ENCODE results near the gene SMIM10L2A.
"Not testable (repeated sequence)": the region's sequence is repeated elsewhere in the genome, so short reads cannot be mapped to it uniquely, and the experiment has no call there.

The SMIM10L2A gene

DNA sequence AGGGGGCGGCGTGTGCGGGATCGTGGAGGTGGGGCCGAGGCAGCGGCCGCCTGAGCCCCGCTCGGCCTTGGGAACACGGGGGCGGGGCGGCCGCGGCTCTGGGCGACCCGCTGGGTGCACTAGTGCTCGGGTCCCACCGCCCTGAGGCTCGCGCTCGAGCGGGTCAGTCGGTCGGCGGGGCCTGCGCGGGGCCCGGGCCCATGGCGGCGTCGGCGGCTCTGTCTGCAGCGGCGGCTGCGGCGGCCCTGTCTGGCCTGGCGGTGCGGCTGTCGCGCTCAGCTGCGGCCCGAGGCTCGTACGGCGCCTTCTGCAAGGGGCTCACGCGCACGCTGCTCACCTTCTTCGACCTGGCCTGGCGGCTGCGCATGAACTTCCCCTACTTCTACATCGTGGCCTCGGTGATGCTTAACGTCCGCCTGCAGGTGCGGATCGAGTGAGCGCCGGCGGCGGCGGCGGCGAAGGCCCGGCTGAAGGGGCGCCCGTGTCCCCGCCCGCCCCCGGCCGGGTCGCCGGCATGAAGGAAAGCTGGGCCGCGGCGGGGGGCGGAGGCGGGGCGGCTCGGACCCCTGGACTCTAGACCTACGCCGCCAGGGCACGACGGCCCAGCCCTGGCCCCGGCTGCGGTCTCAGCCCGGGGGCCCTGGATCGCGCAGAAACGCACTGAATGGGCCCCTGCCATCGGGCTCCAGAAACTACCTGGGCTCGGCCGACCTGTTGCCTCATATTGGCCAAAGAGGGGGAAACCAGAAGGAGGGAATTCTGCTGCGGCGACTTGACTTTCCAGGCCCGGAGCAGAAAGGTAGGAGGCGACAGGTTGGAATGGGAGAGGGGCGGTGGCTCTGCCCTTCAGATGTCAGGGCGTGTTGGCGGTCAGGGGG lies at the start of gene SMIM10L2A:
TSS of gene SMIM10L2A (plus strand) at position 13 of the 878 bp plus-strand sequence. CDS start at position 201, 188 bp downstream.
- no peak for DNase-seq

DNA sequence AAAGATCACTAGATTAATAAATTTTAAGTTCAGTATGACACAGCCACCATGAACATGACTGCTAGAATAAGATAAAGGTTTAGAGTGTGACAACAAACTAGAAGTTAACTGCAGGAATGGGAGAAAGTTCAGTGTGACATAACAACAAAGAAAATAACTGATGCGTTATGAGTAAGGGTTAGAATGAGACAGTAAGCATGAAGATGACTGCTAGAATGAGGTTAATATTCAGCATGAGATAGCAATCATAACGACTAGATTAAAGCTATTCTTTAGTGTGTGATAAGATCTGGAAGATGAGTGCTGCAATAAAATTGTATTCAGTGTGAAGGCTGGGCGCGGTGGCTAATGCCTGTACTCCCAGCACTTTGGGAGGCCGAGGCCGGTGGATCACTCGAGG lies 48.4 kb upstream of the SMIM10L2A start:
- no peak for DNase-seq

DNA sequence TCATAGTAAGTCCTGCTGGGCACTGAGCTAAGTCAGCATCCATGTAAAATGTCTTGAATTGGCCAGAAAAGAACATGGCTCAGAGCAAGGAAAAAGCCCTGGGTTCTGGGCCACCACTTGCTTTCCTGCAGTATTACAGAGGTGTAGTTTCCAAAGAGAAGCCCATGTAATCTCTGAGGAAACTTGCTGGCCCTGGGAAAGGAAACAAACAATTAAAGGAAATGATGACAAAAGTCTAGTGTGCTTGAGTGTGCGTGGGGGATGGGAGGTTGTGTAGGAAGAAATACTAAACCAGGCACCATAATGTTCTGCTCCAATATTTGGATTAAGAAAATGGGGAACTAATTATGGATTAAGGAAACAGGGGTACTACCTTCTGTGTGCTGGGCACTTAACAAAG lies 39.5 kb upstream of the SMIM10L2A start:
- peak; percentile 2 for DNase-seq

DNA sequence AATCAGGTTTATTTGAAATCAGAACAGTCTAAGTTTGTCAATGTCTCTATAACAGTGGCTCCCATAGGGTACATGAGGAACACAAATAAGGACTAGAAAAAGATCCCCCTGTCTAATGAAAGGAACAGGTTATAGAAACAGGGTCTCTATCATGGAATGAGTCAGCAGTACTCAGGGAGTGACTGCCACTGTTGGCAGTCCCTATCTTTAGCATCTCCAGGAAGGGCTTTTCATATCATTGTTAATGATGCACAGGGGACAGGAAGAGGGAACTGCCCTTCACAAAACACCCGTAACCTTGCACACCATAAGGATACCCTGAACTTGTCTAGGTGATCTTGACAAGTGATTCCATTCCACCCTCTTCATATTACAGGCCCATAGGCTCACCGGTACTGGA lies 38.5 kb upstream of the SMIM10L2A start:
- no peak for DNase-seq

GRCh38 chrX:135384161-135384836 lies 37.4 kb upstream of the SMIM10L2A start:
- no peak for DNase-seq

- DNase-seq = no peak
Observed at GRCh38 chrX:135388841-135389240, 32.9 kb upstream of the SMIM10L2A start.

- no peak for DNase-seq
Observed at GRCh38 chrX:135389243-135389642, 32.5 kb upstream of the SMIM10L2A start.

DNA sequence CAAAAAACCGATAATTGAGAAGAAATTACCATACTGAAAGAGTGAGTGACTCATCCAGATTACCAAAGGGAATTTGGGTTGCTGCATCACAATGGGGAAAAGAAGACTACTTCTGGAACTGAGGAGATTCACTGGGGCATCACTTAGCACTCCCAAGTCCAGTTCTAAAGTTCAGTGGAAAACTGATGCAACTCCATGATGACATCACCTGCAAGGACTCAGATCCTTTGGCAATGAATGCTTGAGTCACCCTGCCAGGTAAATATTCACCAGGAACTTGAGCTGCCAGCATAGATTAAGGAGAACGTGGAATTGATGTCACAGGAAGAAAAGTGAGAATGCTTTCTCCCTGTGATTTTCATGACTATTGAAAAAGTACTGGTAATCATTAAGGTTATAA lies 32.0 kb upstream of the SMIM10L2A start:
- no peak for DNase-seq

DNA sequence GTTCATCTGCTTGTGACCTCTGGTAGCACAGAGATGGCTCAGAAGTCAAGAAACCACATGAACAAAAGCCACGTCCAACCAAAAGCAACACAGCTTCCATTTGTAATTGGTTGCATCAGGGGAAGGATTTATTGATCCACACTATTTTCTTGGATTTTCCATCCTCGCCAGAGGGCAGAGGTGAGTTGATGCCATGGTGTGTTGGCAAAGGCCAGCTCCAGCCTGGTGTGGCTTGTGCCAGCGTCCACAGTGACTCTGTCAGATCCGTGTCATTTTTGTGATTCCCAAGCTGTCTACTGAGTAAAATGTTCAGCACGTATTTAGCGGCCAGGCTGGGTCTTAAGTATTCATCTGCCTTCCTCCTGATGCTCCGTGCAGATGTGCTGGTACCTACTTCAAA lies 30.0 kb upstream of the SMIM10L2A start:
- DNase-seq = no peak

- DNase-seq = peak; percentile 47
Observed at GRCh38 chrX:135393051-135393450, 28.7 kb upstream of the SMIM10L2A start.

DNA sequence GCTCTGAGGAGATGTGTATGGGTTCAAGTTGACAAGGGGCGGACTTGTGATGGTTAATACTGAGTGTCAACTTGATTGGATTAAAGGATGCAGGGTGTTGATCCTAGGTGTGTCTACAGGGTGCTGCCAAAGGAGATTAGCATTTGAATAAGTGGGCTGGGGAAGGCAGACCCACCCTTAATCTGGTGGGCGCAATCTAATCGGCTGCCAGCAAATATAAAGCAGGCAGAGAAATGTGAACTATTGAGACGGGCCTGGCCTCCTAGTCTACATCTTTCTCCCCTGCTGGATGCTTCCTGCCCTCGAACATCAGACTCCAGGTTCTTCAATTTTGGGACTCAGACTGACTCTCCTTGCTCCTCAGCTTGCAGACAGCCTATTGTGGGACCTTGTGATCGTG lies 26.7 kb upstream of the SMIM10L2A start:
- no peak for DNase-seq

DNA sequence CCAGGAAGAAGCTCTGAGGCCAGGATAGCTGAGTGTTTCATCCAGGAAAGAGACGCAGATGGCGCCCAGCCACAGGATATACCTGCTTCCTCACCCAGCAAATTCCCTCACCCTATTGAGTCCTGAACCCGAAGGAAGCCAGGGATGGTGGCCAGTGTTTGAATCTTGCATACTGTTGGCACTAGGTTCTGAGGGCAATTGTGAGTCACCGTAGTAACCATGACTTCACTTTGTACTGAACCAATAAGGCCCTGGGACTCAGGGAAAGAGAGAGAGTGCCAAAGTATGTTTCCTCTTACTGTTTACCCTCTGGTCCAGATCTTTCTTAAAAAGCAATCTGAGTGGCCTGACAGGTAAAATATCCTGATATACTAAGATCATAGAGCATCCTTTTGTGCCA lies 25.6 kb upstream of the SMIM10L2A start:
- no peak for DNase-seq

DNA sequence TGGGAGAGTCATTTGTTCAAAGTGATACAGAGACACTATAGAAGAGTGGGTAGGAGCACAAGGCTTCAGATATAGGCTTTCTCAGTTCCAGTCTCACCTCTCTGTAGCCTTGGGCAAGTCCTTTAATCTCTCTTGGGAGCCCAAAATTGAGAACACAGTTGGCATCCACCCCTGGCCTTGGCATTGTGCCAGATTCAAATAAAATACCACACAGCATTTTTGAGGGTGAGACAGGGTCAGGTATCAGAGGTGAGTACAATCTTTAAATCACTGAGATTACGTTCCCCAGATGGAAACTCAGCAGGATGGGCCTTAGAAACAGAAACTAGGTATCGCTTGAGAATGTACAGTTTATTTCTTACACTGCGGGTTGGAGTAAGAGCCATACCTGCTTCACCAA lies 25.2 kb upstream of the SMIM10L2A start:
- no peak for DNase-seq

DNA sequence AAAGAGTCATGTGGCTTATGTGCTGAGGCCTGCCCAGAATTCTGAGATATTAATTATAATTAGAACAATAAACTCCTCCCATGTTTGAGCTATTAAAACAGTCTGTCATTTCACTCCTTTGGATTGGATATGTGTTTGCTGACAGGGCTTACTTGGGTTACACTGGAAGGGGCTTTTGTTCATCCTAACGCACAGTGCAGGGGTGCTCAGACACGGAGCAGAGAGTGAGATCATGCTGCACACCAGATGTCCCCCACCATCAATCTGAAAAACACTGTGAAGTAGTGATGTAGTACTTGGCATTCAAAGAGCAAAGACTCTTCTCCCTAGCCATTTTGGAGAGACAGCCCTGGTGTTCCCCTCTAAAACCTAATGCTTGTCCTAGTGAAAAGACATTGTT lies 24.1 kb upstream of the SMIM10L2A start:
- DNase-seq = no peak

- no peak for DNase-seq
Observed at GRCh38 chrX:135403374-135403773, 18.4 kb upstream of the SMIM10L2A start.

GRCh38 chrX:135406428-135406827 lies 15.3 kb upstream of the SMIM10L2A start:
- DNase-seq = not testable (repeated sequence)

DNA sequence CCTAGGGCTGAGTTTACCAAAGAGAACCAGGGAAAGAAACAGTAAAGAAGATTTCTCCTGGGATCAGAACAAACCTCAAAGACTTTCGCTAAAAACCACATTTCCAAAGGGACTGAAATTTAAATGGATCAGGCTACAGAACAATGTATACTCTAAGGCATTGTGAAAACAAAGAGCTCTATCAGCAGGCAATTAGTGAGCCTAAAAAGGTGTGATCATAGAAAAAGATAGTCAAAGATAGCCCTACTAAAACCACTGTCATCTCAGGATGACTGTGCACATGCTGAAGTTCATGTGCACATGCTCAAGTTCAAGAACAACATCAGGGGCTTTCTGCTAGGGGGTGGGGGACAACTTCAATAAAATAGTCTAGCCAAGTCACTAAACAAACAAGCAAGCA lies 12.9 kb upstream of the SMIM10L2A start:
- no peak for DNase-seq

- peak; percentile 22 for DNase-seq
Observed at GRCh38 chrX:135410861-135411627, 10.7 kb upstream of the SMIM10L2A start.

GRCh38 chrX:135411893-135412292 lies 9.9 kb upstream of the SMIM10L2A start:
- DNase-seq = peak; percentile 31

DNA sequence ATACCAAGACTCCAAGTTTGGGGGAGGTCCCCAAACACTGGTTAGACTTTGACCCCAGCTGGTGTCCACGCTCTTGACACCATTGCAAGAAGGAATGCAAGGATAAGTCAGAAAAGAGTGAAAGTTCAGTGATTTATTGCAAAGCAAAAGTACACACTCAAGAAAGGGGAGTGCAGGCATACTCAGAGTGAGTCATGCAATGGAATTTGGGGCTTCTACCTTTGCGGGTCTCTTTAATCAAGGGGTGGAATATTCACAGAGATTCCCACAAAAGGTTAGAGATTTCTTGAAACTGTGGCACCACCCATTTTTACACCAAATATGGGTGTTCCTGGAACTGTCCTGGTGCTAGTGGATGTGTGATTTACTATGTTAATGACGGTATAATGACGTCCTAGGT lies 5.2 kb upstream of the SMIM10L2A start:
- DNase-seq = no peak

DNA sequence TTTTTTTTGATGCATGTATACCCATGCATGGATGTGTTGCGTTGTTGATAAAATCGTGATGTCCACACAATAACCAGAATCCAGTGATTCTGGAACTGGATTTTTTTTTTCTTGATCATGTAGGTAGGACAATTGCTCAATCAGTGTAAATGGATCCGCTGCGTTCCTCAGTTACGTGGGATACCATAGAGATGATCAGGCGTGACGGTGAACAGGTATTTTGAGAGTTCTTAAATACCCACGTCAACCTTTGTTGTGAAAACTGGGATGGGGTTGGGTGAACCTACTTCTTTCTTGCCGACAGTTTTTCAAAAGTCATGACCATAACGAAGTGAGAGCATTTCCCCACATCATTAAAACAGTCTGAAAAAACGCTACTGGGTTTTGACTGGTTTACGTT lies 913 bp upstream of the SMIM10L2A start:
- no peak for DNase-seq

DNA sequence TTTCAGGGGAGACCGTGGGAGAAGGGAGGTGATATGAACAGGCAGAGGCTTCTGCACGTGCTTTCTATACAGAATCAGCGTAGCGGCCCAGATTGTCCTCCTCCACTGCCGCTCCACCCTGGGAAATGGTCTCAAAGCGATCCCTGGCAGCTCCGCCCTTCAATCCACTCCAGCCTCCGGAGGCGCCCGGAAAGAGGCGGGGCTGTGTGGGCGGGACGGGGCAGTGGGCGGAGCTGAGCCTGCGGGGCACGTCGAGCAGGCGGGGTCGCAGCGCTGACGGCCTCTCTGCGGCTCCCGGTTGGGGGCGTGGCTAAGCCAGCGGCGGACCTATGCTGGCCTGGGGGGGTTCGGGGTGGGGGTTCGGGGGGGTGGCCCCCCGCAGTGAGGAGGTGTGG lies 210 bp upstream of the SMIM10L2A start:
- peak; percentile 67 for DNase-seq

GRCh38 chrX:135422810-135423168 lies 1.0 kb downstream of the SMIM10L2A start:
- not testable (repeated sequence) for DNase-seq
